NCI-H345 treated with DMSO at 0.1 percent for 48 hours (cell line): ENCODE results near the gene F7.

Experiments used
- DNase-seq: peaks from one replicate; lab custom pipeline; 2025; ENCODE audit not compliant: unreplicated experiment; lab: John Stamatoyannopoulos, UW

The F7 gene

GRCh38 chr13:113129921-113130750 lies 24.5 kb downstream of the F7 start:
- DNase-seq: no peak

- DNase-seq: no peak
Measured at GRCh38 chr13:113135281-113135760, 29.7 kb downstream of the F7 start.

DNA sequence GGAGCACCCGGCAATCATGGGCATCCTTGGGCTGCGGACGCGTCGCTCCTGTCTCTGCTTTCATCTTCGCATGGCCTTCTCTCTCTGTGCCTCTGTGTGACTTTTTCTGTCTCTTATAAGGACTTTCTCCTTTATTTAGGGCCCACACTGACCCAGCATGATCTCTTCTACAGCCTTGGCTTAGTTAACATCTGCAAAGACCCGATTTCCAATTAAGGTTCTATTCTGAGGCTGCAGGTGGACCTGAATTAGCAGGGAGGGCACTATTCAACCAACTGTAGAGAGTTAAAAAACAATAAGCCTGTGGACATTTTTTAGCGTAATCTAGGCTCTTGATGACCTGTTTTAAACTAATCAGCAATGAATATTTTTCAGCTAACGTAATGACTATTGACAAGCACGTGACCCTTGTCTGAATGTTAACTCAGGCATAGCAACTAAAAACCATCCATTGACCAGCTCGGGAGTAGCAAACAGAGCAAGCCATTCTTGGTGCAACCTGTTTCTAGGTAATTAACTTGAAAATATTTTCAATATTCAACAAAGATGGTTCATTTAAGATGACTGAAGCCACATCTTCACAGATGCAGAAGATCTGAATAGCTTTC lies 32.2 kb downstream of the F7 start:
- no peak for DNase-seq

DNA sequence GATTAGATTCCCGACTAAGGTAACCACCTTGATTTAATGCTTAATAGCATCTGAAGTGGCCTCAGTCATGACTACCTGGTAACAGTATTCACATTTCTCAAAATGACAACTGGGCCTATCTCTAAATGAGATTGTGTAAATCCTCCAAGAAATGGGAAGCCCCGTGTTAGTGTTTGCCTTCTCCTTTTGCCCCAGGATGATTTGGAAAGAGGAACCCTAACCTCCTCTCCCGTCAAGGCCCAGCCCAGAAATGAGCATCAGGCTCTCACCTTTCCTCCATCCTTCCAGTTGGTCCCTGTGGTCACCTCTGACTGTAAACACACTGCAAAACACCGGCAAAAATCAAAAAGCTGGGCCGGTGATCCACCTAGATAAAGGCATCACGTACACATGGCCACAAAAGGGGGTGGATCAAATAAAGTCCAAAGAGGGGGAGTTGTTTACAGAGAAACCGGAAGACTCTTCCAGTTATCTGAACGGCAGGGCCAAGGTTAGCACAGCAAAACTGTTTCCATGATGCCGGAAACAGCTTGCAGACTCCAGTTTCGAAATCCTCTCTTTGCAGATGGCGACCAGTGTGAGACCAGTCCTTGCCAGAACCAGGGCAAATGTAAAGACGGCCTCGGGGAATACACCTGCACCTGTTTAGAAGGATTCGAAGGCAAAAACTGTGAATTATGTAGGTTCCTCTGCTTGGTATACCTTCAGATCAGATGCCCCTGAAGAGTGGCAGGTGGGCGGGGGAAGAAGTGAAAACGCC lies 33.4 kb downstream of the F7 start:
- no peak for DNase-seq

DNA sequence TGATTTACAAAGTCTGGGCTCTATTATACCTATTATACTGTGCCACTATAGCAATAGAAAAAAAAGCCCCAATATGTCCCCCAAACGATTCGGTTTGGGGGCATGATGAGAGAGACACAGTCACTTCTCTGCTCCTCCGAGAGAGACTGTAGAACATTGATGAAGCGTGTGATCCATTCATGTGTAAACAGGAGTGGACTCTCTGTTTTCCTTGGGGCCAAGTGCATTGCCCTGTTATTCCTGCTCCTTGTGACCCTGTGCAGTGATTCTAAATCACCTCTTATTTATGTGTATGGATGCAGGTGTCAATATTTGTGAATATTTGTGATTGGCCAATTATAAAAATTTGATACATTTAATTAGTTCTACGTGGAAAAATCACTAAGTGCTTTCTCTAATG lies 34.0 kb downstream of the F7 start:
- DNase-seq: no peak

DNA sequence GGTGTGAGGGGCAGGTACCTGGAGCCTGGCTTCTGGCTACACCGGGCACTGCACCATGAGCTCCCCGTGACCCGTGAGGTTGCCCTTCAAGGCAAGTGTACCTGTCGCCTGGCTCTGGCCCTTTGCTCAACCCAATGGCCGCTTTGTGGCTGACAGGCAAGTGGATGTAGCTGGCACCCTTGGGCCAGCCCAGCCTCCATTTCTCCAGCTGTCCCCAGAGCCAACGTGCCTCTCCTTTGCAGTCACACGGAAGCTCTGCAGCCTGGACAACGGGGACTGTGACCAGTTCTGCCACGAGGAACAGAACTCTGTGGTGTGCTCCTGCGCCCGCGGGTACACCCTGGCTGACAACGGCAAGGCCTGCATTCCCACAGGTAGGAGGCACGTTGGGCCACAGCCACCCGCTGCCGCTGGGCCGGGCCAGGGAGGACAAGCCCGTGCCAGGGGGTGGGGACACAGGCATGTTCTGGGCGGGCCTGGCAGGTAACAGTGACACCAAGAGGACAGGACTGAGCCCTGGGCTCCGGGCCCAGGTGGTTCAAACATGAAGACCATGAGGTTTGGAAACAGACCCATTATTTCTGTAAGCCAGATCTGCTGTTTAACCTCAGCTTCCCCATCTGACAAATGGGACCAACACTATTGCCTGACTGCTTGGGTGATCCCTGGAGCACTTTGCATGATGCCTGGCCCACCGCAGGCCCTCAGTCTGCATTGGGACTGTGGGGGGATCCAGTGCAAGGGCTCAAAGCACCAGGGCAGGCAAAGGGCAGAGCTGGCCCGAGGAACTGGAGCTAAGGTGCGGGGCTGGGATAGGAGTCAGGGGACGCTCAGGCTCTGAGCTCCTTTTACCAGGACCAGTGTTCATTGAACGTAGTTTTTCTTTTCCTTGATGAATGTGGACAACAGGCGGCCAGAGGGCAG lies 35.3 kb downstream of the F7 start:
- no peak for DNase-seq

DNA sequence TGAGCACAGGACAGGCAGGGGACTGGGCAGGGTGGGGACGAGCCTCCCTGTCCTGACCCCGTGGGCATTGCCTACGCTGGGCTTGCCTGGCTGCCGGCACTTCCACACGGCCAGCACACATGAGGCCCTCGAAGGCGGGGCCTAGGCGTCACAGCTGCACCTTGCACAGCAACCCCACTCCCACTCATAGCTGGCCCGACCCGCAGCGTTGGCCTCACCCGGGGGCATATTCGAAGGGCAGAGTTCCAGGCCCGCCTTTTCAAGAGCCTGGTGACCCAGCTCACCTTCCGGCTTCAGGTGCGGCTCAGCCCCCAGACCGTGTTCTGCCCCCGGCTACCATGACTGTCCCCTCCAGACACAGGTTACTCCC lies 36.0 kb downstream of the F7 start:
- no peak for DNase-seq

DNA sequence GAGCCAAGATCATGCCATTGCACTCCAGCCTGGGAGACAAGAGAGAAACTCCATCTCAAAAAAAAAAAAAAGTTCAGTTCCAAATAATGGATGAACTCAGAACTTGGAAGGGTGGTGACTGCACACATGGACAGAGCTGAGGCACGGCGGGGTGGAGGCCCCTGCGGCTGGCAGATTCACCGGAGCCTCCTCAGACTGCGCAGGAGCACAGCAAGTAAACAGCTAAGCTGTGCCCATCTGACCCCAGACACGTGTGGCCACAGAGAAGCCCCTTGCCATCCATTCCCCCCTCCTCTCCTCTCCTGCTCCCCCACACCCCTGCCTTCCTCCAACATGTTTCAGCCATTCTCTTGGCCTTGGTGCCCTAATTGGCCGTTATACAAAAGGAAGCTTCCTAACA lies 37.3 kb downstream of the F7 start:
- DNase-seq: no peak

GRCh38 chr13:113143466-113144254 lies 38.1 kb downstream of the F7 start:
- DNase-seq: no peak

GRCh38 chr13:113144255-113144629 lies 38.7 kb downstream of the F7 start:
- no peak for DNase-seq

DNA sequence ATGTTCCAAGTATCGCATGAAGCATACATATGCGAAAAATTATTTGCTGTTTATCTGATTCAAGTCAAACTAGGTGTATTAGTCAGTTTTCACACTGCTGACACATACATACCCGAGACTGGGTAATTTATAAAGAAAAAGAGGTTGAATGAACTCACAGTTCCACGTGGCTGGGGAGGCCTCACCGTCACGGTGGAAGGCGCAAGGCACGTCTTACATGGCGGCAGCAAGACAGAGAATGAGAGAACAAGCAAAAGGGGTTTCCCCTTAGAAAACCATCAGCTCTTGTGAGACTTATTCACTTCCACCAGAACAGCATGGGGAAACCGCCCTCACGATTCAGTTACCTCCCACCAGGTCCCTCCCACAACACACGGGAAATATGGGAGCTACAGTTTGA lies 39.9 kb downstream of the F7 start:
- DNase-seq: no peak

DNA sequence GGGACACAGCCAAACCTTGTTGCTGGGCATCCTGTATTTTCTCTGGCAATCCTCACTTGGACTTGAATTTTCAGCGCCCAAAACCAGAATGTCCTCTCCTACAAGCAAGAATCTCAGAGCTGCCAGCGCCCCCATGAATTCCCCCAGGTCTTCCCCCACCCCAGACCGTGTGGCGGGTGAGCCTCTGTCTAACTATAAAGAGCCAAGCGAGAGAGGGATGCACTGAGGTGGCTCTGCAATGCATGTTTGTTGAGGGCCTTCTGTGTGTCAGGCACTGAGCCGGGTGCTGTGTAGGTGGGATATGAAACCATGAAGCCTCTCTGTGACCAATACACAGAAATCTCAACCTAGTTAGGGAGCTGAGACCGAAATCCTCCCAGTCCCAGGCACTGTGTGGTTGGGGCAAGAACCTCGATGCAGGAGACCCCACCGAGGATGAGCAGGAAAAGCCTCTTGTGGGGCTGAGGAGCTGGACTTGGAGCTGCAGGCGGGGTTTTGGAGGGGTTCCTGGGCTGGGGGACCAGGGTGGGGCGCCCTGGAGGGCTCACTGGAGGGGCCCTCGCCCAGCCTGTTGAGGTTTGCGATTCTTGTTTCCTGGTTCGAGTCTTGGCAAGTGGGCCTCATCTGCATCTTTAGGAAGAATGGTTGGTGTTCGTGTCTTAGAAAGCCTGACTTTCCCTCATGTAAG lies 40.5 kb downstream of the F7 start:
- DNase-seq: no peak

DNA sequence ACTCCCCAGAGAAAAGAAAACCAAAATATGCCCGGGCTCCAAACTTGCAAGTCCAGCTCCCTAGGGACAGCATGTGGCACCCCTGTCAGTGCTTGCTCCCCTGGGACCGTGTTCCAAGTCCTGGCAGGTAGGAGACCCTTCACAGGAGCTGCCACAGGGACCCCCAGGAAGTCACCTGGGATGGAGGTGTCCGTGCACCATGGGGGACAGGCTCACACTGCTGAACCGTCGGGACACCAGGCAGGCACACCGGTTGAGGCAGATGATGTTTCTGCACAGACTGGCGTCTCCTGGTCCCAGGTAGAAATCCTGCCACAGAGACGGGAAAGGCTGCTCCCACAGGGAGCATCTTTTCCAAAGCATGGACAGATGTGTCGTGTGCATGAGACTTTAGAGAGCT lies 41.2 kb downstream of the F7 start:
- no peak for DNase-seq

DNA sequence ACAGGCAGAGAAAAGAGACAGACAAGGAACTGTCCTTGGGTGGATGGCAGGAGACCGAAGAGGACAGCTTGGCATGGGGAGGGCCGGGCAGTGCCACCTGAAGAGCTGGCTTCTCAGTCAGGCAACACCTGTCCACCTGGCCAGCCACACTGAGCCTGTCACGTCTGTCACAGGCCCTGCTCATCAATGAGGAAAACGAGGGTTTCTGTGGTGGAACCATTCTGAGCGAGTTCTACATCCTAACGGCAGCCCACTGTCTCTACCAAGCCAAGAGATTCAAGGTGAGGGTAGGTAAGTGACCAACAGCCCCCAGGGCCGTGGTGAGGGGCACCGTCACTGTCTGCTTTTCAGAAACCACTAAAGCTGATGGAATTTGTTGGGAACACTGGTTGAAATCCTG lies 41.6 kb downstream of the F7 start:
- no peak for DNase-seq

GRCh38 chr13:113148407-113148806 lies 42.8 kb downstream of the F7 start:
- DNase-seq: no peak

DNA sequence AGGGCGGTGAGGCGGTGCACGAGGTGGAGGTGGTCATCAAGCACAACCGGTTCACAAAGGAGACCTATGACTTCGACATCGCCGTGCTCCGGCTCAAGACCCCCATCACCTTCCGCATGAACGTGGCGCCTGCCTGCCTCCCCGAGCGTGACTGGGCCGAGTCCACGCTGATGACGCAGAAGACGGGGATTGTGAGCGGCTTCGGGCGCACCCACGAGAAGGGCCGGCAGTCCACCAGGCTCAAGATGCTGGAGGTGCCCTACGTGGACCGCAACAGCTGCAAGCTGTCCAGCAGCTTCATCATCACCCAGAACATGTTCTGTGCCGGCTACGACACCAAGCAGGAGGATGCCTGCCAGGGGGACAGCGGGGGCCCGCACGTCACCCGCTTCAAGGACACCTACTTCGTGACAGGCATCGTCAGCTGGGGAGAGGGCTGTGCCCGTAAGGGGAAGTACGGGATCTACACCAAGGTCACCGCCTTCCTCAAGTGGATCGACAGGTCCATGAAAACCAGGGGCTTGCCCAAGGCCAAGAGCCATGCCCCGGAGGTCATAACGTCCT lies 43.4 kb downstream of the F7 start:
- DNase-seq: no peak

GRCh38 chr13:113149711-113150549 lies 44.3 kb downstream of the F7 start:
- DNase-seq: no peak
